Tibial nerve (tissue), 4 donors: ENCODE results near the gene KAT8.

Experiments used
- EP300 ChIP-seq, 2 donors: sonication (generic); formaldehyde crosslinking; IDR thresholded peaks; one replicate each; pipeline ENCODE4 v1.6.1; 2017; ENCODE audit warnings: antibody characterized with exemption in 2 of 2, mild to moderate bottlenecking in 1 of 2
- TF ChIP-seq, protein P1 (sequence below), 5 experiments: fragments of 200-600 bp in 3 of 5; fragments of 450-650 bp in 2 of 5; sonication (generic) in 3 of 5; IDR thresholded peaks; one replicate each; pipeline ENCODE4 v1.5.1; 2016 to 2019; ENCODE audit warnings: antibody characterized with exemption in 5 of 5, mild to moderate bottlenecking in 3 of 5, moderate library complexity in 2 of 5

DNA sequence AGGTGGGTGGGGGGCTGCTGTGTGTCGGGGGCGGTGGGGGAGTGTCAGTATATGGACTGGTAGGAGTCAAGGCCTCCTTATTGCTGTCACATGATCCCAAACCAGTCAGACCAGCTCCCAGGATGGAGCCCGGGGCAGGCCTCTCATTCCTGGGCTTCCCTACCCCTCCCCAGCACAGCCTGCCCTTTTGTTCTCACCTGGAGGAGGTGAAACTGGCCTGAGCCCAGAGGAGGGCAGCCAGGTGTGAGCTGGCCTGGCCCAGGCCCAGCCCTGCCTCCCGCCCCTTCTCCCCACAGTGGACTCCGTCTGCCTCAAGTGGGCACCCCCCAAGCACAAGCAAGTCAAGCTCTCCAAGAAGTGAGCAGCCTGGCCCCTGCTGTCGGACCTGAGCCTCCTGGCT is 13.4 kb downstream of the KAT8 start:
- TF ChIP-seq, protein P1, sequence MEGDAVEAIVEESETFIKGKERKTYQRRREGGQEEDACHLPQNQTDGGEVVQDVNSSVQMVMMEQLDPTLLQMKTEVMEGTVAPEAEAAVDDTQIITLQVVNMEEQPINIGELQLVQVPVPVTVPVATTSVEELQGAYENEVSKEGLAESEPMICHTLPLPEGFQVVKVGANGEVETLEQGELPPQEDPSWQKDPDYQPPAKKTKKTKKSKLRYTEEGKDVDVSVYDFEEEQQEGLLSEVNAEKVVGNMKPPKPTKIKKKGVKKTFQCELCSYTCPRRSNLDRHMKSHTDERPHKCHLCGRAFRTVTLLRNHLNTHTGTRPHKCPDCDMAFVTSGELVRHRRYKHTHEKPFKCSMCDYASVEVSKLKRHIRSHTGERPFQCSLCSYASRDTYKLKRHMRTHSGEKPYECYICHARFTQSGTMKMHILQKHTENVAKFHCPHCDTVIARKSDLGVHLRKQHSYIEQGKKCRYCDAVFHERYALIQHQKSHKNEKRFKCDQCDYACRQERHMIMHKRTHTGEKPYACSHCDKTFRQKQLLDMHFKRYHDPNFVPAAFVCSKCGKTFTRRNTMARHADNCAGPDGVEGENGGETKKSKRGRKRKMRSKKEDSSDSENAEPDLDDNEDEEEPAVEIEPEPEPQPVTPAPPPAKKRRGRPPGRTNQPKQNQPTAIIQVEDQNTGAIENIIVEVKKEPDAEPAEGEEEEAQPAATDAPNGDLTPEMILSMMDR (IDR thresholded peaks at IDR 0.05): no peak
- no peak for TF ChIP-seq EP300 (IDR thresholded peaks at IDR 0.05)
